HepG2 (cell line): ENCODE results near the gene NMRAL1. TPM values are rescaled to one million over a fixed set of nuclear protein-coding genes. Genes with fewer than 3 reads are reported as not detected.

Experiments used
- ATM ChIP-seq: fragments of 450-650 bp; IDR thresholded peaks from 2 replicates; pipeline ENCODE4 v1.7.1; 2017; ENCODE audit warnings: mild to moderate bottlenecking, borderline replicate concordance
- ELF1 ChIP-seq: sonication (generic); formaldehyde crosslinking; IDR thresholded peaks from 2 replicates; pipeline ENCODE4 v1.4.0; 2020; ENCODE audit warnings: missing genetic modification reagents
- FOXO1 ChIP-seq: sonication (generic); formaldehyde crosslinking; IDR thresholded peaks from 2 replicates; pipeline ENCODE4 v1.4.0; 2020; ENCODE audit warnings: missing genetic modification reagents
- HES4 ChIP-seq: sonication (generic); formaldehyde crosslinking; IDR thresholded peaks from 2 replicates; pipeline ENCODE4 v1.9.0; 2021; ENCODE audit warnings: mild to moderate bottlenecking, missing genetic modification reagents, borderline replicate concordance
- HNRNPL ChIP-seq: fragments of 200-400 bp; formaldehyde crosslinking; IDR thresholded peaks from 2 replicates; pipeline ENCODE4 v1.6.1; 2017; ENCODE audit warnings: mild to moderate bottlenecking, low read depth, low read length
- NFE2 ChIP-seq: sonication (generic); formaldehyde crosslinking; IDR thresholded peaks from 2 replicates; pipeline ENCODE4 v1.4.0; 2020; ENCODE audit warnings: missing genetic modification reagents
- NFYC ChIP-seq: IDR thresholded peaks from 2 replicates; pipeline ENCODE4 v1.6.1; 2016; ENCODE audit warnings: missing genetic modification reagents, missing compliant biosample characterization
- POLR2AphosphoS5 ChIP-seq: IDR thresholded peaks from 2 replicates; pipeline ENCODE4 v1.6.1; 2012; ENCODE audit warnings: low read depth, low read length
- SMARCC2 ChIP-seq: fragments of 450-650 bp; IDR thresholded peaks from 2 replicates; pipeline ENCODE4 v1.6.1; 2017; ENCODE audit warnings: antibody characterized with exemption, mild to moderate bottlenecking
- SNRNP70 ChIP-seq: fragments of 200-400 bp; formaldehyde crosslinking; IDR thresholded peaks from 2 replicates; pipeline ENCODE4 v1.6.1; 2017; ENCODE audit warnings: mild to moderate bottlenecking, low read depth, low read length, moderate library complexity
- SRSF1 ChIP-seq: fragments of 200-400 bp; formaldehyde crosslinking; optimal IDR thresholded peaks from 2 replicates; pipeline ENCODE3; 2017; ENCODE audit warnings: mild to moderate bottlenecking, low read depth, low read length, moderate library complexity
- SSRP1 ChIP-seq: IDR thresholded peaks from 2 replicates; pipeline ENCODE4 v1.6.1; 2016; ENCODE audit warnings: control low read depth
- TCF7 ChIP-seq: sonication (generic); IDR thresholded peaks from 2 replicates; pipeline ENCODE4 v1.6.1; 2016; ENCODE audit warnings: antibody characterized with exemption, low read depth
- TSC22D2 ChIP-seq: sonication (generic); formaldehyde crosslinking; IDR thresholded peaks from 2 replicates; pipeline ENCODE4 v1.5.1; 2020; ENCODE audit warnings: missing genetic modification reagents, mild to moderate bottlenecking, borderline replicate concordance
- ZBED4 ChIP-seq: sonication (generic); formaldehyde crosslinking; IDR thresholded peaks from 2 replicates; pipeline ENCODE4 v1.4.0; 2020; ENCODE audit warnings: missing genetic modification reagents, borderline replicate concordance
- ZBTB1 ChIP-seq: sonication (generic); formaldehyde crosslinking; IDR thresholded peaks from 2 replicates; pipeline ENCODE4 v1.4.0; 2020; ENCODE audit warnings: missing genetic modification reagents, borderline replicate concordance
- ZBTB42 ChIP-seq: sonication (generic); formaldehyde crosslinking; IDR thresholded peaks from 2 replicates; pipeline ENCODE4 v1.5.0; 2020; ENCODE audit warnings: mild to moderate bottlenecking, missing genetic modification reagents
- ZFP36L2 ChIP-seq: sonication (generic); formaldehyde crosslinking; IDR thresholded peaks from 2 replicates; pipeline ENCODE4 v1.4.0; 2020; ENCODE audit warnings: missing genetic modification reagents
- ZKSCAN5 ChIP-seq: sonication (generic); formaldehyde crosslinking; IDR thresholded peaks from 2 replicates; pipeline ENCODE4 v1.5.1; 2020; ENCODE audit warnings: mild to moderate bottlenecking, missing genetic modification reagents
- ZNF256 ChIP-seq: sonication (generic); formaldehyde crosslinking; conservative IDR thresholded peaks from 2 replicates; pipeline ENCODE4 v1.4.0; 2020; ENCODE audit warnings: missing genetic modification reagents
- ZNF460 ChIP-seq: sonication (generic); formaldehyde crosslinking; IDR thresholded peaks from 2 replicates; pipeline ENCODE4 v1.5.1; 2020; ENCODE audit warnings: missing genetic modification reagents, mild to moderate bottlenecking, borderline replicate concordance
- ZNF674 ChIP-seq: sonication (generic); formaldehyde crosslinking; IDR thresholded peaks from 2 replicates; pipeline ENCODE4 v1.5.0; 2020; ENCODE audit warnings: low read depth, mild to moderate bottlenecking, missing genetic modification reagents
- ZNF709 ChIP-seq: sonication (generic); formaldehyde crosslinking; IDR thresholded peaks from 2 replicates; pipeline ENCODE4 v1.5.0; 2020; ENCODE audit warnings: mild to moderate bottlenecking, missing genetic modification reagents
- ZZZ3 ChIP-seq: sonication (generic); formaldehyde crosslinking; IDR thresholded peaks from 2 replicates; pipeline ENCODE4 v1.4.0; 2020; ENCODE audit warnings: missing genetic modification reagents, mild to moderate bottlenecking, borderline replicate concordance
- polyA plus RNA-seq, 8 experiments: library from polyadenylated mRNA; depleted of rRNA in 3 of 8; stranded (reverse) in 7 of 8; unstranded in 1 of 8; fragments of >200 nt; fragmentation: Illumina TruSeq in 4 of 8; extraction: Trizol in 4 of 8; gene quantifications; 2 replicates each; pipeline versions ENCODE4 v1.2.1 to v1.2.3, GENCODE V29; 2011 to 2016; ENCODE audit warnings: low read depth in 4 of 8, missing spikeins in 1 of 8, mixed read lengths in 1 of 8; ENCODE audit not compliant: insufficient read depth in 1 of 8
- total RNA-seq, 5 experiments: library from RNA; depleted of rRNA; stranded (reverse); fragments of >200 nt; fragmentation: Illumina TruSeq; extraction: Trizol; gene quantifications; 2 replicates each; pipeline ENCODE4 v1.2.3, GENCODE V29; 2016; ENCODE audit warnings: low read depth in 1 of 5
- TF ChIP-seq, protein P1 (sequence below): sonication (generic); formaldehyde crosslinking; IDR thresholded peaks from 2 replicates; pipeline ENCODE4 v1.8.1; 2023; ENCODE audit warnings: mild to moderate bottlenecking, missing genetic modification reagents

NMRAL1 gene
- total and polyA plus RNA-seq, 2 of the 13 experiments (the other 11 are each of a cell fraction or from before 2014, with no cell fraction given), result 30.8 to 33.1 TPM

DNA sequence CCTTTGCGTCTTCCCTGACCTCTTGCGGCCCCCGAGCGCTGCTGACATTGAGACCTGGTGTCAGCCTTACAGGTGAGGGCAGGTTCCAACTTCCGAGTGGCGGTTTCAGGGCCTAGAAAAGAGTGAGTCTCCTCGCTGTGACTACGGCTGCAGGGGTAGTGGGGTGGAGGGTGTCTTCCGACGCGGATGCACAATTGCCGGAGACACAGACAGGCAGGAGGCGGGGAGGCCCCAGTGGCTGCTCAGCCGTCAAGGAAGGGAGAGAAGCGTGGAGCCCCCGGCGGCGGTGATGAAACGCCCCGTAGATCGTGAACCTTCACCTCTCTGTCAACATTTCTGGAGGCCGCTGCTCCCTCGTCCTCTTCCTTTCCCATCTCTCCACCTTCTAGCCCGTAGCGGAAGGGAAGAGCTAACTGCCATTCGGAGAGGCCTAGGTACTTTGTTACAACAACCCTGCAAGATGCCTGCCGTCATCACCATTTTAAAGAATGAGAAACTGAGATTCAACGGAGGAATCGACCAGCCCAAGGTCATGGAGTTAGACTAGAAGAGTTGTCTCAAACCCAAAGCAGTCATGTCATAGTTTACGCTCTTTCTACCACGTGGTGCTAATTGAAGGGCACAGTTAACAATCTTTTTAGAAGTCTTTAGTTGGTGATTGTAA, 48.3 kb downstream of the NMRAL1 start (continued):
- TF ChIP-seq ZNF674 (CRISPR knock-in tag) (0 out of 2 replicates have a peak, but pooled peaks have one; percentile 82), ZBTB42 (peak; percentile 86; the same call in 1 of the 2 replicates), ZNF460 (CRISPR knock-in tag) (no peak), TSC22D2 (CRISPR knock-in tag) (no peak), HNRNPL (no peak), SNRNP70 (no peak), NFYC (CRISPR knock-in tag) (no peak), ZZZ3 (CRISPR knock-in tag) (peak; percentile 47; the same call in 1 of the 2 replicates), SMARCC2 (no peak), POLR2AphosphoS5 (no peak; the same call in 1 of the 2 replicates), NFE2 (no peak), ELF1 (peak; percentile 50), ZNF709 (CRISPR knock-in tag) (peak; percentile 10), ZFP36L2 (no peak), HES4 (CRISPR knock-in tag) (peak; percentile 77; the same call in 1 of the 2 replicates), ZKSCAN5 (CRISPR knock-in tag) (no peak), ZBTB1 (CRISPR knock-in tag) (no peak), TCF7 (peak; percentile 50), SSRP1 (0 out of 2 replicates have a peak, but pooled peaks have one; percentile 17), SRSF1 (no peak), ATM (no peak), FOXO1 (CRISPR knock-in tag) (peak; percentile 69; the same call in 1 of the 2 replicates), ZNF256 (CRISPR knock-in tag) (no peak; the same call in 1 of the 2 replicates), ZBED4 (CRISPR knock-in tag) (no peak; the same call in 1 of the 2 replicates)
- TF ChIP-seq, protein P1, sequence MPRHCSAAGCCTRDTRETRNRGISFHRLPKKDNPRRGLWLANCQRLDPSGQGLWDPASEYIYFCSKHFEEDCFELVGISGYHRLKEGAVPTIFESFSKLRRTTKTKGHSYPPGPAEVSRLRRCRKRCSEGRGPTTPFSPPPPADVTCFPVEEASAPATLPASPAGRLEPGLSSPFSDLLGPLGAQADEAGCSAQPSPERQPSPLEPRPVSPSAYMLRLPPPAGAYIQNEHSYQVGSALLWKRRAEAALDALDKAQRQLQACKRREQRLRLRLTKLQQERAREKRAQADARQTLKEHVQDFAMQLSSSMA, result no peak
